HL-60 (cell line): Measurements from ENCODE around the gene IL27RA.

Experiments
- GABPA ChIP-seq: IDR thresholded peaks from 2 replicates; pipeline ENCODE4 v1.6.1; 2012; ENCODE audit warnings: low read depth
- POLR2AphosphoS5 ChIP-seq: IDR thresholded peaks from 2 replicates; pipeline ENCODE4 v1.6.1; 2012; ENCODE audit warnings: low read depth
- TF ChIP-seq, protein P1 (sequence below): IDR thresholded peaks from one replicate; pipeline ENCODE4 v1.5.1; 2011; ENCODE audit warnings: low read length, control low read depth, inconsistent platforms; ENCODE audit not compliant: insufficient read depth

DNA sequence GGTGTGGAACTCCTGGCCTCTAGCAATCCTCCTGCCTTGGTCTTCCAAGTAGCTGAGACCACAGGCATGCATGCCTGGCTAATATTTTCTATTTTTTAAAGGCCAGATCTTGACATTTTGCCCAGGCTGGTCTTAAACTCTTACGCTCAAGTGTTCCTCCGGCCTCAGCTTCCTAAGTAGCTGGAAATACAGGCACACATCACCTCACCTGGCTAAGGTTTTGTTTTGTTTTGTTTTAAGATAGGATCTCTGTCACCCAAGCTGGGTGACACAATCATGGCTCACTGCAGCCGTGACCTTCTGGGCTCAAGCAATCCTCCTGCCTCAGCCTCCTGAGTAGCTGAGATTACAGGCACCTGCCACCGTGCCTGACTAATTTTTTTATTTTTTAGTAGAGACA lies 9.1 kb upstream of the IL27RA start:
- TF ChIP-seq, protein P1, sequence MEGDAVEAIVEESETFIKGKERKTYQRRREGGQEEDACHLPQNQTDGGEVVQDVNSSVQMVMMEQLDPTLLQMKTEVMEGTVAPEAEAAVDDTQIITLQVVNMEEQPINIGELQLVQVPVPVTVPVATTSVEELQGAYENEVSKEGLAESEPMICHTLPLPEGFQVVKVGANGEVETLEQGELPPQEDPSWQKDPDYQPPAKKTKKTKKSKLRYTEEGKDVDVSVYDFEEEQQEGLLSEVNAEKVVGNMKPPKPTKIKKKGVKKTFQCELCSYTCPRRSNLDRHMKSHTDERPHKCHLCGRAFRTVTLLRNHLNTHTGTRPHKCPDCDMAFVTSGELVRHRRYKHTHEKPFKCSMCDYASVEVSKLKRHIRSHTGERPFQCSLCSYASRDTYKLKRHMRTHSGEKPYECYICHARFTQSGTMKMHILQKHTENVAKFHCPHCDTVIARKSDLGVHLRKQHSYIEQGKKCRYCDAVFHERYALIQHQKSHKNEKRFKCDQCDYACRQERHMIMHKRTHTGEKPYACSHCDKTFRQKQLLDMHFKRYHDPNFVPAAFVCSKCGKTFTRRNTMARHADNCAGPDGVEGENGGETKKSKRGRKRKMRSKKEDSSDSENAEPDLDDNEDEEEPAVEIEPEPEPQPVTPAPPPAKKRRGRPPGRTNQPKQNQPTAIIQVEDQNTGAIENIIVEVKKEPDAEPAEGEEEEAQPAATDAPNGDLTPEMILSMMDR = no peak
- TF ChIP-seq GABPA = no peak
- no peak for TF ChIP-seq POLR2AphosphoS5
